ENCODE data around the gene CHRNA4. TPM values are rescaled to one million over a fixed set of nuclear protein-coding genes. Genes with fewer than 3 reads are reported as not detected.

The CHRNA4 gene
- total RNA-seq (2014; rRNA removed; shearing (Covaris generic); ENCODE audit: low replicate concordance) = not detected in 2 replicates

- DNase-seq (ENCODE audit: low read depth) = no peak
- in situ Hi-C loops (cut with HindIII; ENCODE audit: low pct_unique_long_range_greater_than_20kb, low sequenced_read_pairs) = no loop called here
These were observed at the start of gene CHRNA4 for GRCh38 chr20:63360850-63361518. Gene CHRNA4, minus strand, starts transcription at chr20:63361349. Its CDS starts 184 bp downstream, at chr20:63361165.

- DNase-seq (ENCODE audit: low read depth) = no peak
- in situ Hi-C loops (cut with HindIII; ENCODE audit: low pct_unique_long_range_greater_than_20kb, low sequenced_read_pairs) = no loop called here
These were observed 48.8 kb upstream of the CHRNA4 start for GRCh38 chr20:63409834-63410435.

DNA sequence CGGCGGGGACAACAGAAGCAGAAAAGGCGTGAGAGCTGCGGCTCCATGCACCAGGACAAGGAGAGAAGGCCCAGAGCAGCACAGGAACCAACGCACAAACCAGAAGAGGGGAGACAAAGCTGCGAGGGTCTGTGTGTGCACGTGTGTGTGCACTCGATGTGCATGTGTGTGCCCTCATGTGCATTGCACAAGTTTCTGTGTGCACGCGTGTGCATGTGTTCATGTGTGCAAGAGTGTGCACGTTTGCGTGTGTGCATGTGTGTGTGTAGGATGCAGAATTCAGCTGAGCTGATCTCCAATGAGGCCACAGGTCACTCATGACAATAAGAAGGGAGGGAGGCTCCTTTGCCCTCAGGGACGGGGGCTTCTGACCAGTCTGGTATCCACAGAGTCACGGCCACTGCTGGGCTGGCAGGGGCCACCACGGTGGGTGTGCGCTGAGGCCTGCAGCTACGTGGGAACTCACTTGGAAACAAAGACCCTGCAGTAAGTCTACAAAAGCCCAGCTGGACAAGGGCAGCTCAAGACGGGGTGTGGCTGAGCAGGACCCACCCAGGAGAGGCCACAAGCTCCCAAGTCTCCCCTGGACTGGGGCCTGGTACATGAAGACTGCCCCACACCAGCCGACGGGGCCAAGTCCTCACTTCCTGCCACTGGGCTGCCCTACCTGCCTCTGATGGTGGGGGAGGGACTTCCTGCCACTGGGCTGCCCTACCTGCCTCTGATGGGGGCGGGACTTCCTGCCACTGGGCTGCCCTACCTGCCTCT, 48.1 kb upstream of the CHRNA4 start:
- DNase-seq (ENCODE audit: low read depth) = no peak
- in situ Hi-C loops (cut with HindIII; ENCODE audit: low pct_unique_long_range_greater_than_20kb, low sequenced_read_pairs) = no loop called here

- no peak for DNase-seq (ENCODE audit: low read depth)
- in situ Hi-C loops (cut with HindIII; ENCODE audit: low pct_unique_long_range_greater_than_20kb, low sequenced_read_pairs) = no loop called here
These were observed 47.5 kb upstream of the CHRNA4 start for GRCh38 chr20:63408684-63409046.

- DNase-seq (ENCODE audit: low read depth) = no peak
- in situ Hi-C loops (cut with HindIII; ENCODE audit: low pct_unique_long_range_greater_than_20kb, low sequenced_read_pairs) = no loop called here
These were observed 47.0 kb upstream of the CHRNA4 start for GRCh38 chr20:63407928-63408683.

DNA sequence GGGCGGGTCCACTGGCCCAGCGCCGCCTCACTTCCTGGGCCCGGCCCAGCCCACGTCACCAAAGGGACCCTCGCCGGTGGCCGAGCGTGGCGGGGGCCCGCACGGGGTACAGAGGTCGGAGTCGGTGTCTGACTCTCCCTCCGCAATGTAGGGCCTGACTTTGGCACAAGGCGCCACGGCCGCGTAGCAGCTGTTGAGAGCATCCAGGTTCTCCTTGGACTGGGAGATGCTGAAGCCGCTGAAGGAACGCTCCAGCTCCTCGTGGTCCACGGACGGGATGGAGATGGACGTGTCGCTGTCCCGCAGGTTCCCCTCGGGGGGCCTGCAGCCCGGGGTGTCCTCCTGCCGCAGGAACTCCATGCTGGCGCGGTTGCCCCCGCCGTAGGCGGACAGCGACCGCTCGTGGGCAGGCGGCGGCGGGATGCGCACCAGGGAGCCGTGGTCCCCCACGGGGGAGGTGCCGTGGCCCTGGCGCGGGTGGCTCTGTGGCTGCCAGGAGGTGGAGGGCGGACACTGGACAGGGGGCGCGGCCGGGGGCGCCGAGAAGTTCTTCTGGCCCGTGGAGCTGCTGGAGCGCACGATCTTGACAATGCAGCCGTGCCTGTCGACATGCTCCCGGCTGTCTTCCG, 45.6 kb upstream of the CHRNA4 start:
- in situ Hi-C loops (cut with HindIII; ENCODE audit: low pct_unique_long_range_greater_than_20kb, low sequenced_read_pairs) = no loop called here
- DNase-seq (ENCODE audit: low read depth) = no peak

GRCh38 chr20:63406011-63406410, 44.9 kb upstream of the CHRNA4 start:
- no peak for DNase-seq (ENCODE audit: low read depth)
- in situ Hi-C loops (cut with HindIII; ENCODE audit: low pct_unique_long_range_greater_than_20kb, low sequenced_read_pairs) = no loop called here

DNA sequence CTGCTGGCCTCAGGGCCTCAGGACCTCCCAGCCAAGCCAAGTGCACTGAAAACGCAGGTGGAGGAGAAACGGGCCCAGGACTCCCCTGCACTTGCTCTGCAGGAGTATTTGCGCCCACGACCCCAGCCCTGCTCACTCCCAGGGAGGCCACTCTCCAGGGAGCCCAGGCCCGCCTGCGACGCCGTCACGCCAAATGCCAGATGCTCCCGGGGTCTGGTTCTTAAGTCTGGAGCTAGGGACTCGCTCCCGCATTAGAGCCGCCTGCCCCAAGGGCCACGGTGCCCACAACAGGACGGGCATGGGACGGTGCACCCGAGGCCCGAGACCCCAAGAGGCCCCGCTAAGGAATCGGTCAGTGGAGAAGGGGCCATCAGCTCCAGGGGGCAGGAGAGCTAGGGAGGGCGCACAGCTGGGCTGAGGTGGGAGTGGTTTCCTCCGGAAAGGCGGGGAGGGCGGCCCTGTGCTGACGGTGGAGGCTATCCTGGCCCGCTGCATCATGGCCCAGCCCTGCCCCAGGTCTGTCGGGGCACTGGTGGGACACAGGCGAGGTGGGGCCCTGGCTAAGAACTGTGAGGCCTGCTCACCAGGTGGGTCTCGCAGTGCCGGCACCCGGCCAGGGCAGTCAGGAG, 44.1 kb upstream of the CHRNA4 start:
- in situ Hi-C loops (cut with HindIII; ENCODE audit: low pct_unique_long_range_greater_than_20kb, low sequenced_read_pairs) = no loop called here

DNA sequence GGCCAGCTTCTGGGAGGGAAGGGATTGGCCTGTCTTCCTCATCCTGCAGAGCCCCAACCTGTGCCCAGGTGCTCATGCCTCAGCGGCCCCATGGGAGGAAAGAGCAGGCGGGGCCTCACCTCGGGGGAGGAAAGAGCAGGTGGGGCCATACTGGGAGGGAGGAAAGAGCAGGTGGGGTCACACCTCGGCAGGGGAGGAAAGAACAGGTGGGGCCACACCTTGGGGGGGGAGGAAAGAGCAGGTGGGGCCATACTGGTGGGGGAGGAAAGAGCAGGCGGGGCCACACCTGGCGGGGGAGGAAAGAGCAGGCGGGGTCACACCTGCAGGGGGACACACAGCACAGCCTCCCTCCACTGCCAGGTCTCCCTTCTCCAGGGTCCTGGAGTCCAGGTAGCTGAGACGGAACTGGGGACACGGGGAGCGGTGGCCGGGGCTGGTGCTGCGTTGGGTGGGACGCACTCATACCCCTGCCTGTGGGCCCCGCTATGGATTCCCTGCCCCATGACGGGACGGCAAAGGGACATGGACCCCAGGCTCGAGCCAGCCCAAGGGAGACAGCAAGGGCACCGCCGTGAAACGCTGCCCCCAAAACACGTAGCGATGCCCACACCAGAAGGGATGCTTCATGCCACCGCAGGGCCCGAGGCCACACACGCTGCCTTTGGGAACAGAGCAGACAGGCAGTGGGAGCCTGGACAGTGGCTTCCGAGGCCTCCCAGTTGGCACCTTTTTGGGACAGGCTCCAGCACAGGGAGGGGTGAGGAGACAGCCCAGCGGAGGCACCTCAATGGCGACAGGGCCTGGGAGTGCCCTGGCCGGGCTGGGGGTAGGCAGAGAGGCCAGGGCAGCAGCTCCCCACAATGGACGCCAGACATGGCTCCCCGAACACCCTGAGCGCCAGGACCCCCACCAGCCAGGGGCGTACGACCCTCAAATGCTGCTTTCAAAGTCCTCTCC, 43.3 kb upstream of the CHRNA4 start:
- DNase-seq (ENCODE audit: low read depth) = no peak
- in situ Hi-C loops (cut with HindIII; ENCODE audit: low pct_unique_long_range_greater_than_20kb, low sequenced_read_pairs) = no loop called here

More for the DNA sequence above, 44.1 kb upstream of the CHRNA4 start:
- no peak for DNase-seq (ENCODE audit: low read depth)

DNA sequence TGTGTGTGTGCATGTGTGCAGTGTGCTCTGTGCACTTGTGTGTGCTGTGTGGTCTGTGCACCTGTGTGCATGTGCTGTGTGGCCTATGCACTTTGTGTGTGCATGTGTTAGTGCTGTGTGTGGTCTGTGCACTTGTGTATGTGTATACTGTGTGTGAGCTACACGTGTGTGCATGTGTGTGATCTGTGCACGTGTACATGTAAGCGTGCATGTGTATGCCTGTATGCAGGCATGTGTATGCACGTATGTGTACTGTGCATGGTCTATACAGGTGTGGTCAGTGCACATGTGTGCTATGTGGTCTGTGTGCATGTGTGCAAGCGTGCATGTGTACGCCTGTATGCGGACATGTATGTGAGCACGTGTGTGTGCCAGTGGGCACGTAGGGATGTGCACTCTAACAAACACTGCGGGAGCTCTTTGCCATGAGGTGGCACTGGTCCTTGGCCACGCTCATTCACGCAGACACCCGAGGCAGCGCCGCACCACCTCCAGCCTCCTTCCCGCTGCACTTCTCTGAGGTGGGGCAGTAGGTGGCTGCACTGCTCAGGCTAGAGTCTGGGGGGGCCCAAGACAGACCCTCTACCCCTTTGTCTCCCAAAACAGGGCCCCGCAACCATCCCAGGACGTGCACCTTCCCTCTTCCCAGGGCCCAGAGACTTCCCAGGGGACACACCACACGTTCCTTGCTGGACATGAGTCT, 42.4 kb upstream of the CHRNA4 start:
- DNase-seq (ENCODE audit: low read depth) = no peak
- in situ Hi-C loops (cut with HindIII; ENCODE audit: low pct_unique_long_range_greater_than_20kb, low sequenced_read_pairs) = no loop called here

GRCh38 chr20:63402860-63403220, 41.7 kb upstream of the CHRNA4 start:
- in situ Hi-C loops (cut with HindIII; ENCODE audit: low pct_unique_long_range_greater_than_20kb, low sequenced_read_pairs) = no loop called here

GRCh38 chr20:63402181-63402859, 41.2 kb upstream of the CHRNA4 start:
- DNase-seq (ENCODE audit: low read depth) = no peak
- in situ Hi-C loops (cut with HindIII; ENCODE audit: low pct_unique_long_range_greater_than_20kb, low sequenced_read_pairs) = no loop called here

More at GRCh38 chr20:63402860-63403220, 41.7 kb upstream of the CHRNA4 start:
- no peak for DNase-seq (ENCODE audit: low read depth)

DNA sequence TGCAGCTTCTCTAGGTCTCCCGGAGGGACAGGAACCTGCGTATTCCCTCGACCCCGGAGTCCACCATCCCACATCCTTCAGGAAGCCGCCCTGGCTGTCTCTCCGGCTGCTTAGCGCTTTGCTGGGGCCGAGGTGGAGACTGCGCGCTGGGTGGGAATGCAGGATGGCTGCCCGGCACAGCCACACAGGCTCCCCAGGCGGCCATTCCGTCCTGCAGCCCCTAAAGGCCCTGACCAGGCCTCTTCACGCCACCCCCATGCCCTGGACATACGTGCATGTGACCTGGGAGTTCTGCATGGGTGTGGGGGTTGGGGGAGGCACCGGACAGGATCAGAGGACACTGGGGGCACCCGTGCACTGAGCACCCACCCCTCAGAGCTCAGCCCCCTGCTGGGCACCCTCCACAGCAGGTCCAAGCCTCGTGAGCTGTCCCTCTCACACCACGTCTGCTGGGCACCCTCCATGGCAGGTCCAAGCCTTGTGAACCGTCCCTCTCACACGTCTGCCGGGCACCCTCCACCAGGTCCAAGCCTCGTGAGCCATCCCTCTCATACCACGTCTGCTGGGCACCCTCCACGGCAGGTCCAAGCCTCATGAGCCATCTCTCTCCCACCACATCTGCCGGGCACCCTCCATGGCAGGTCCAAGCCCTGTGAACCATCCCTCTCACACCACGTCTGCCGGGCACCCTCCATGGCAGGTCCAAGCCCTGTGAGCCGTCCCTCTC, 40.4 kb upstream of the CHRNA4 start:
- DNase-seq (ENCODE audit: low read depth) = no peak
- in situ Hi-C loops (cut with HindIII; ENCODE audit: low pct_unique_long_range_greater_than_20kb, low sequenced_read_pairs) = no loop called here

DNA sequence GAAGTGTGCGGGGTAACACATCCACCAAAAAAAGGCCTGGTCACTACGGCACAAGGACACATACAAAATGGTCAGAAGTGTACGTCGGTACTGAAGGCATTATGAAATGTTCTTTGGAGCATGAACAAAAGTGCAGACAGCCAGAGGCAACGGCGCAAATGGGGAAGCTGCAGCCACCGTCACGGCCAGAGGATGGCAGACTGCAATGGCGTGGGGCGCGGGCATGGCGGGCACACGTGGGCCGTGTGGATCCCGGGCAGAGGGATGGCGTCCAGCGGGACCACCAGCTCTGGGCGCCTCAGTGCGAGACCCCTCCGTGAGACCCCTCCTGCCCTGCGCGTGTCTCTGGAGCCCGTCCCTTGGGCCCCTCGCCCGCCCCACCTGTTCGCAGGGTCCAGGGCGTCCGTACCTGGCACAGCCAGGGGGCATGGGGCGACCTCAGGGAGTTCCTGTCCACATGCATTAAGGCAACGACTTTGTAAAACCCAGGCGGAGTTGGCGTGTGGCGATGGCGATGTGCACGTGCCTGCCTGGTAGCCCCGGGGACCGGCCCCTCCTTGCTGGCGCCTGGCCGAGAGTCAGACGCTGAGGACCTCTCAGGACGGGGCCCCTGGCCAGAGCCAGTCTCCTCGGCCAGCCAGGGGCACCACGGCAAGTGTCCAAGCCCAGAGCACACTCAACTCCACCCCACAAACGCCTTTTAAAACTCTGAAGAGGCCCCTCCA, 39.5 kb upstream of the CHRNA4 start:
- DNase-seq (ENCODE audit: low read depth) = no peak
- in situ Hi-C loops (cut with HindIII; ENCODE audit: low pct_unique_long_range_greater_than_20kb, low sequenced_read_pairs) = no loop called here
